Activated T-helper 17 cell treated with anti-CD3 and anti-CD28 coated beads, Interleukin-2, amount 50 U/mL, for 72 hours (primary cell): ENCODE results near the gene CUBN. TPM values are rescaled to one million over a fixed set of nuclear protein-coding genes. Genes with fewer than 3 reads are reported as not detected.

ENCODE experiments used
- ATAC-seq: fragments of 150-1000 bp; cut with Tn5 transposase; replicated peaks from 2 replicates; pipeline ENCODE4 v1.10.0; 2021; ENCODE audit warnings: mild to moderate bottlenecking, moderate library complexity
- H3K27ac Mint-ChIP-seq: one replicate; pipeline ENCODE4 v1.8.0; 2022; ENCODE audit warnings: mixed read lengths
- H3K27me3 Mint-ChIP-seq: one replicate; pipeline ENCODE4 v1.8.0; 2022; ENCODE audit warnings: mixed read lengths
- H3K36me3 Mint-ChIP-seq: one replicate; pipeline ENCODE4 v1.8.0; 2022; ENCODE audit warnings: low read depth, mild to moderate bottlenecking, mixed read lengths
- H3K4me1 Mint-ChIP-seq: one replicate; pipeline ENCODE4 v1.8.0; 2022; ENCODE audit warnings: mixed read lengths
- H3K4me3 Mint-ChIP-seq: one replicate; pipeline ENCODE4 v1.8.0; 2022; ENCODE audit warnings: mild to moderate bottlenecking, mixed read lengths
- H3K9me3 Mint-ChIP-seq: one replicate; pipeline ENCODE4 v1.8.0; 2022; ENCODE audit warnings: mixed read lengths
- total RNA-seq, 2 donors: library from RNA; stranded (reverse); gene quantifications; one replicate each; pipeline ENCODE4 v1.2.3, GENCODE V29; 2022

Gene CUBN
- total RNA-seq, 2 donors from 2014 or later, result 0.41 to 0.45 TPM

GRCh38 chr10:17035446-17035845, 94.2 kb downstream of the CUBN start:
- no peaks in the 10 kb centered on the region for H3K36me3 Mint-ChIP-seq
- no peak for ATAC-seq
- H3K27me3 Mint-ChIP-seq, result no peaks in the 10 kb centered on the region
- H3K27ac Mint-ChIP-seq, result no peak overlapping the region
- peaks cover 21% of the 10 kb centered on the region for H3K4me1 Mint-ChIP-seq
- H3K4me3 Mint-ChIP-seq, result no peak overlapping the region
- H3K9me3 Mint-ChIP-seq, result peaks cover 3% of the 10 kb centered on the region

GRCh38 chr10:17033529-17034260, 95.9 kb downstream of the CUBN start:
- ATAC-seq, result no peak
- Mint-ChIP-seq H3K36me3 (no peaks in the 10 kb centered on the region), H3K4me3 (no peak overlapping the region), H3K27me3 (no peaks in the 10 kb centered on the region), H3K4me1 (peaks cover 26% of the 10 kb centered on the region), H3K27ac (no peak overlapping the region), H3K9me3 (peaks cover 3% of the 10 kb centered on the region)

- Mint-ChIP-seq H3K9me3 (peaks cover 3% of the 10 kb centered on the region), H3K27ac (no peak overlapping the region), H3K4me3 (no peak overlapping the region), H3K27me3 (no peaks in the 10 kb centered on the region), H3K36me3 (peaks cover 4% of the 10 kb centered on the region), H3K4me1 (peaks cover 30% of the 10 kb centered on the region)
- no peak for ATAC-seq
Measured at GRCh38 chr10:17031637-17032635, 97.7 kb downstream of the CUBN start.

- H3K27me3 Mint-ChIP-seq, result no peaks in the 10 kb centered on the region
- H3K27ac Mint-ChIP-seq, result peak overlapping the region; percentile 95
- H3K4me1 Mint-ChIP-seq, result peaks cover 41% of the 10 kb centered on the region
- H3K9me3 Mint-ChIP-seq, result no peaks in the 10 kb centered on the region
- H3K4me3 Mint-ChIP-seq, result peak overlapping the region; percentile 75
- peaks cover 16% of the 10 kb centered on the region for H3K36me3 Mint-ChIP-seq
- peak; percentile 25 for ATAC-seq
Measured at GRCh38 chr10:17029581-17030271, 99.9 kb downstream of the CUBN start.

GRCh38 chr10:17029239-17029580, 100.4 kb downstream of the CUBN start:
- no peaks in the 10 kb centered on the region for H3K9me3 Mint-ChIP-seq
- peak overlapping the region; percentile 75 for H3K4me3 Mint-ChIP-seq
- H3K36me3 Mint-ChIP-seq, result peaks cover 16% of the 10 kb centered on the region
- H3K4me1 Mint-ChIP-seq, result peaks cover 41% of the 10 kb centered on the region
- ATAC-seq, result no peak
- no peaks in the 10 kb centered on the region for H3K27me3 Mint-ChIP-seq
- H3K27ac Mint-ChIP-seq, result peak overlapping the region; percentile 95

GRCh38 chr10:17028798-17029197, 100.8 kb downstream of the CUBN start:
- no peaks in the 10 kb centered on the region for H3K9me3 Mint-ChIP-seq
- no peak for ATAC-seq
- peak overlapping the region; percentile 75 for H3K4me3 Mint-ChIP-seq

GRCh38 chr10:17026686-17027485, 102.7 kb downstream of the CUBN start:
- H3K9me3 Mint-ChIP-seq, result no peaks in the 10 kb centered on the region
- no peaks in the 10 kb centered on the region for H3K27me3 Mint-ChIP-seq
- peak; percentile 57 for ATAC-seq
- H3K27ac Mint-ChIP-seq, result peak overlapping the region; percentile 97
- H3K36me3 Mint-ChIP-seq, result peaks cover 25% of the 10 kb centered on the region
- peaks cover 35% of the 10 kb centered on the region for H3K4me1 Mint-ChIP-seq
- H3K4me3 Mint-ChIP-seq, result peak overlapping the region; percentile 46

More at GRCh38 chr10:17028798-17029197, 100.8 kb downstream of the CUBN start:
- peak overlapping the region; percentile 95 for H3K27ac Mint-ChIP-seq
- peaks cover 17% of the 10 kb centered on the region for H3K36me3 Mint-ChIP-seq
- H3K27me3 Mint-ChIP-seq, result no peaks in the 10 kb centered on the region
- peaks cover 41% of the 10 kb centered on the region for H3K4me1 Mint-ChIP-seq

GRCh38 chr10:17025444-17026295, 103.9 kb downstream of the CUBN start:
- H3K36me3 Mint-ChIP-seq, result peaks cover 25% of the 10 kb centered on the region
- peaks cover 31% of the 10 kb centered on the region for H3K4me1 Mint-ChIP-seq
- no peaks in the 10 kb centered on the region for H3K9me3 Mint-ChIP-seq
- ATAC-seq, result peak; percentile 72
- H3K4me3 Mint-ChIP-seq, result peak overlapping the region; percentile 58
- H3K27ac Mint-ChIP-seq, result peak overlapping the region; percentile 97
- no peaks in the 10 kb centered on the region for H3K27me3 Mint-ChIP-seq

GRCh38 chr10:17024461-17024860, 105.2 kb downstream of the CUBN start:
- Mint-ChIP-seq H3K27ac (peak overlapping the region; percentile 97), H3K9me3 (no peaks in the 10 kb centered on the region), H3K36me3 (peaks cover 25% of the 10 kb centered on the region), H3K4me3 (peak overlapping the region; percentile 53), H3K4me1 (peaks cover 29% of the 10 kb centered on the region), H3K27me3 (no peaks in the 10 kb centered on the region)
- no peak for ATAC-seq

GRCh38 chr10:17023386-17024298, 106.0 kb downstream of the CUBN start:
- peaks cover 26% of the 10 kb centered on the region for H3K4me1 Mint-ChIP-seq
- peak overlapping the region; percentile 97 for H3K27ac Mint-ChIP-seq
- H3K36me3 Mint-ChIP-seq, result peaks cover 25% of the 10 kb centered on the region
- no peaks in the 10 kb centered on the region for H3K9me3 Mint-ChIP-seq
- peak overlapping the region; percentile 53 for H3K4me3 Mint-ChIP-seq
- peak; percentile 63 for ATAC-seq
- H3K27me3 Mint-ChIP-seq, result no peaks in the 10 kb centered on the region

- Mint-ChIP-seq H3K27me3 (no peaks in the 10 kb centered on the region), H3K27ac (peak overlapping the region; percentile 97), H3K36me3 (peaks cover 25% of the 10 kb centered on the region), H3K4me1 (peaks cover 26% of the 10 kb centered on the region), H3K9me3 (no peaks in the 10 kb centered on the region), H3K4me3 (peak overlapping the region; percentile 53)
- ATAC-seq, result no peak
Measured at GRCh38 chr10:17022896-17023295, 106.7 kb downstream of the CUBN start.

- no peak for ATAC-seq
- Mint-ChIP-seq H3K27ac (peak overlapping the region; percentile 97), H3K4me3 (peak overlapping the region; percentile 53), H3K27me3 (no peaks in the 10 kb centered on the region), H3K9me3 (no peaks in the 10 kb centered on the region), H3K36me3 (peaks cover 25% of the 10 kb centered on the region), H3K4me1 (peaks cover 26% of the 10 kb centered on the region)
Measured at GRCh38 chr10:17022466-17022825, 107.2 kb downstream of the CUBN start.
